GM19468 (cell line): ENCODE results near the gene DNAJC1.

Experiments
- ATAC-seq: cut with Tn5 transposase; IDR thresholded peaks from one replicate; pipeline ENCODE4 v1.9.1; 2021; ENCODE audit warnings: mild to moderate bottlenecking, moderate library complexity, moderate number of reproducible peaks; ENCODE audit not compliant: unreplicated experiment; ENCODE audit errors: extremely low read depth

Gene DNAJC1

GRCh38 chr10:21797984-21798765, 205.4 kb downstream of the DNAJC1 start:
- no peak for ATAC-seq

- no peak for ATAC-seq
Observed at GRCh38 chr10:21797533-21797932, 206.0 kb downstream of the DNAJC1 start.

- no peak for ATAC-seq
Observed at GRCh38 chr10:21791276-21791675, 212.3 kb downstream of the DNAJC1 start.

- ATAC-seq = no peak
Observed at GRCh38 chr10:21776883-21777282, 226.6 kb downstream of the DNAJC1 start.

GRCh38 chr10:21771219-21771618, 232.3 kb downstream of the DNAJC1 start:
- ATAC-seq = no peak

- no peak for ATAC-seq
Observed at GRCh38 chr10:21769041-21769440, 234.5 kb downstream of the DNAJC1 start.

GRCh38 chr10:21764466-21765189, 238.9 kb downstream of the DNAJC1 start:
- no peak for ATAC-seq

GRCh38 chr10:21760332-21760731, 243.2 kb downstream of the DNAJC1 start:
- no peak for ATAC-seq

- ATAC-seq = no peak
Observed at GRCh38 chr10:21759232-21759631, 244.3 kb downstream of the DNAJC1 start.

- no peak for ATAC-seq
Observed at GRCh38 chr10:21758696-21759095, 244.8 kb downstream of the DNAJC1 start.

- no peak for ATAC-seq
Observed at GRCh38 chr10:21758239-21758638, 245.3 kb downstream of the DNAJC1 start.

- no peak for ATAC-seq
Observed at GRCh38 chr10:21757185-21757901, 246.2 kb downstream of the DNAJC1 start.

- ATAC-seq = no peak
Observed at GRCh38 chr10:21756707-21757106, 246.8 kb downstream of the DNAJC1 start.

GRCh38 chr10:21754410-21755011, 249.0 kb downstream of the DNAJC1 start:
- no peak for ATAC-seq

- no peak for ATAC-seq
Observed at GRCh38 chr10:21753497-21754270, 249.8 kb downstream of the DNAJC1 start.

GRCh38 chr10:21751341-21752310, 251.9 kb downstream of the DNAJC1 start:
- ATAC-seq = no peak

GRCh38 chr10:21750424-21750823, 253.1 kb downstream of the DNAJC1 start:
- no peak for ATAC-seq

GRCh38 chr10:21749788-21750187, 253.7 kb downstream of the DNAJC1 start:
- no peak for ATAC-seq

GRCh38 chr10:21747809-21748208, 255.7 kb downstream of the DNAJC1 start:
- no peak for ATAC-seq
